Activated T-helper 17 cell treated with anti-CD3 and anti-CD28 coated beads, Interleukin-2, amount 50 U/mL, for 72 hours (primary cell): ENCODE results near the gene MPST. TPM values are rescaled to one million over a fixed set of nuclear protein-coding genes. Genes with fewer than 3 reads are reported as not detected.

Experiments used
- ATAC-seq: fragments of 150-1000 bp; cut with Tn5 transposase; replicated peaks from 2 replicates; pipeline ENCODE4 v1.10.0; 2021; ENCODE audit warnings: mild to moderate bottlenecking, moderate library complexity
- H3K27ac Mint-ChIP-seq: one replicate; pipeline ENCODE4 v1.8.0; 2022; ENCODE audit warnings: mixed read lengths
- H3K27me3 Mint-ChIP-seq: one replicate; pipeline ENCODE4 v1.8.0; 2022; ENCODE audit warnings: mixed read lengths
- H3K36me3 Mint-ChIP-seq: one replicate; pipeline ENCODE4 v1.8.0; 2022; ENCODE audit warnings: low read depth, mild to moderate bottlenecking, mixed read lengths
- H3K4me1 Mint-ChIP-seq: one replicate; pipeline ENCODE4 v1.8.0; 2022; ENCODE audit warnings: mixed read lengths
- H3K4me3 Mint-ChIP-seq: one replicate; pipeline ENCODE4 v1.8.0; 2022; ENCODE audit warnings: mild to moderate bottlenecking, mixed read lengths
- H3K9me3 Mint-ChIP-seq: one replicate; pipeline ENCODE4 v1.8.0; 2022; ENCODE audit warnings: mixed read lengths
- total RNA-seq, 2 donors: library from RNA; stranded (reverse); gene quantifications; one replicate each; pipeline ENCODE4 v1.2.3, GENCODE V29; 2022

The MPST gene
- total RNA-seq, 2 donors from 2014 or later: 22.7 to 41.6 TPM

DNA sequence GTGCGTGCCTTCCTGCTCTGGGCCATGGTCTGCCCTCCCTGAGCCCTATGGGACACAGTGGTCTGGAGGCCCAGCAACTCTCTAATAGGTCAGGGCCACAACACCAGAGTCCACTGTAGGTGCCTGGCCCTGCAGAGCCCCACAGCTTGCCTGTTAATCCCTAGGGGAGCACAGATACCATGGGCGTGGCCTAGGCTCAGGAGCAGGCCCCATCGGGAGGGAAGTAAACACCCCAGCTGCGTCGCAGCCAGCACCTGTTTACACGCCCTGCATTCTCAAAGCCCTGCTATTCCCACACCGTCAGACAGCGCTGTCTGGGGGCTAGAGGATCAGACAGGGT is 34.5 kb downstream of the MPST start:
- no peak for ATAC-seq
- Mint-ChIP-seq H3K36me3 (peaks cover 43% of the 10 kb centered on the region), H3K4me3 (no peak overlapping the region), H3K4me1 (no peaks in the 10 kb centered on the region), H3K27ac (no peak overlapping the region), H3K9me3 (no peaks in the 10 kb centered on the region), H3K27me3 (no peaks in the 10 kb centered on the region)

DNA sequence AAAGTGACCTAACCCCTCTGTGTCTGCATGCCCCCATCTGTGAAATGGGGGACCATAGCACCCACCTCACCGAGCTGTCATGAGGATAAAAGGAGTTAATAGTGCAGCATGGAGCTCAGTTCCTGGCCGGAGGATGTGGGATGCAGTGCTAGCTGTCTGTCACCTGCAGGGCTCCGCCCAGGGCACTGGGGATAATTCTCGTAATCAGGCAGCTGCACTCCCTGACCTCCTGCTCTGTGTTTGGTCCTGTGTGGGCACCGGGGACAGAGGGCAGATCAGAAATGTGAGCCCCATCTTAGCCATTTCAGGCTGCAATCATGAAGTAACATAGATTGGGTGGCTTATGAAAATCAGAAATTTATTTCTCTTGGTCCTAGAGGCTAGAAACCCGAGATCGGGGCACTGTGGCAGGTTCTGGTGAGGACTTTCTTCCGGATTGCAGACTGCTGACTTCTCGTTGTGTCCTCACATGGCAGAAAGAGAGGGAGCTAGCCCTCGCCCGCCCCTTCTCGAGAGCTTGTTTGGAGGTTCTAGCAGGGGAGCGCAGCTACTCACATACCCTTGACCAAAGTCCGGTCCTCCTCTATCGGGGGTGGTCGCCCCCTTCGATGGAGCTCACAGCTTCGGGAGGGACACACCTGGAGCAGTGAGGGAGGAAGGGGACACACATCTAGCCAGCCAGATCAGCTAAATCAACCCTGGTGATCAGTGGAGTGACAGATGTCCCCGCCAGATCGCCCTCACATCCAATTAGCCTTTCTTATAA is 35.2 kb downstream of the MPST start:
- H3K9me3 Mint-ChIP-seq: no peaks in the 10 kb centered on the region
- H3K36me3 Mint-ChIP-seq: peaks cover 50% of the 10 kb centered on the region
- H3K4me1 Mint-ChIP-seq: no peaks in the 10 kb centered on the region
- no peaks in the 10 kb centered on the region for H3K27me3 Mint-ChIP-seq
- no peak for ATAC-seq
- H3K27ac Mint-ChIP-seq: no peak overlapping the region
- no peak overlapping the region for H3K4me3 Mint-ChIP-seq

DNA sequence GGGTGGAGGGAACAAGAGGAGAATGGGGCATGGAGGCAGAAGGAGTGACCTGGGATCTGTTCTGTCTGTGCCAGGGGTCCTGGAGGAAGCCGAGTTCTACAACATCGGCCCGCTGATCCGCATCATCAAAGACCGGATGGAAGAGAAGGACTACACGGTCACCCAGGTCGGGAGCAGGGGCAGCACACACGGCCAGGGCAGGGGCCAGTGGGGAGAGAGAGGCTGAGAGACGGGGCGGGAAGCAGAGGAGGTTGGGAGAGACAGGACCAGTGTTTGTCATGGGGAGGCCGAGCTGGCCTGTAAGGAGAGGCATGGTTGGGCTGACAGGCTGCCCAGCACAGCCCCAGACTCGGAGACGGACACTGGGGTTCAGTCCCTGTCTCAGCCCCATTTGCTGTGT is 36.7 kb downstream of the MPST start:
- Mint-ChIP-seq H3K27me3 (no peaks in the 10 kb centered on the region), H3K4me3 (no peak overlapping the region), H3K9me3 (no peaks in the 10 kb centered on the region), H3K36me3 (peaks cover 65% of the 10 kb centered on the region), H3K4me1 (peaks cover 8% of the 10 kb centered on the region), H3K27ac (no peak overlapping the region)
- ATAC-seq: no peak

DNA sequence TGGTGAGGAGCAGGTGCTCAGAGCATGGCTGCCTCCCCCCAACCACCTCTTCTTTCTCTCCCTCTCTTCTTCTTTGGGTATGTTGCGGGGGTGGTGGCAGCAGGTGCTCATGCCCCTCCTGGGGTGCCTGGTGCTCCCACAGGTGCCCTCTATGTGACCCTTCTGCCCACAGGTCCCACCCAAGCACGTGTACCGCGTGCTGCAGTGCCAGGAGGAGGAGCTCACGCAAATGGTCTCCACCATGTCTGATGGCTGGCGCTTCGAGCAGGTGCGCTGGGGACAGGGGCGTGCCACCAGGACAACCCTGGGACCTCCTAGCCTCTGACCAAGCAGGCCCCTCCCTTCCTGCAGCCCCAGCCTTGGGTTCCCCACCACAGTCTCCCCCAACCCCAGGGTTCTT is 37.7 kb downstream of the MPST start:
- no peak overlapping the region for H3K4me3 Mint-ChIP-seq
- H3K4me1 Mint-ChIP-seq: peaks cover 16% of the 10 kb centered on the region
- H3K36me3 Mint-ChIP-seq: peaks cover 75% of the 10 kb centered on the region
- H3K27me3 Mint-ChIP-seq: no peaks in the 10 kb centered on the region
- peak overlapping the region; percentile 41 for H3K27ac Mint-ChIP-seq
- ATAC-seq: no peak
- H3K9me3 Mint-ChIP-seq: no peaks in the 10 kb centered on the region

DNA sequence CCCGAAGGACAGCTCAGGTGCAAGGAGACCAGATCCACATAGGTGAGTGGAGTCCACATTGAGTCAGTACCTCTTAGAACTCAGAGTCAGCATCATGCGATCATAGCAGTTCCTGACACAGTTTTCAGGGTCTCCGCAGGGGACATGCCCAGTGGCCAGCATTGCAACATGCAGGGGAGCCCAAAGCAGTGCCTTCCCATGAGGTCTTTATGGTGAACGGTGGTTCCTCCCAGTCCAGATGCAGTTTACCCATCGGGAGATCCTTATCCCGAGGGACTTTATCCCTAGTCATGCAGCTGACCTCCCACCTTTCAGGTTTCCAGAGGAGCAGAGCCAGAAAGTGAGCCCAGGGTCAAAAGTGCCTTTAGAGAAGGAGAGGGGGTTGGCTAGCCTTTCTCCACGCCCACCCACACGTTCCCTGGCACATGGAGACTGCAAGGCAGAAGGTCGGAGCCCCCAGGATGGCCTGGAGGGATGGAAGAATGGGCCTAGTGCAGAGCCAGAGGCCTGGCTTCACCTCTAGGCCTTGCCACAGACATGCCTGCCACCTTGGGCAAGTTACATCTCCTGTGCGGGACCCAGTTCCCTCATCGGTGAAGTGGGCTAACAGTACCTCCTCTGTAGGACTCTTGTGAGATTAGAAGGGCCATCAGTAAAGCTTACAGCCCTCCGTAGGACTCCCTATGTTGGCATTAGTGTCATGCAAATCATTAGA is 38.4 kb downstream of the MPST start:
- H3K36me3 Mint-ChIP-seq: peaks cover 81% of the 10 kb centered on the region
- H3K4me1 Mint-ChIP-seq: peaks cover 21% of the 10 kb centered on the region
- H3K4me3 Mint-ChIP-seq: no peak overlapping the region
- no peak for ATAC-seq
- H3K9me3 Mint-ChIP-seq: no peaks in the 10 kb centered on the region
- no peak overlapping the region for H3K27ac Mint-ChIP-seq
- no peaks in the 10 kb centered on the region for H3K27me3 Mint-ChIP-seq

DNA sequence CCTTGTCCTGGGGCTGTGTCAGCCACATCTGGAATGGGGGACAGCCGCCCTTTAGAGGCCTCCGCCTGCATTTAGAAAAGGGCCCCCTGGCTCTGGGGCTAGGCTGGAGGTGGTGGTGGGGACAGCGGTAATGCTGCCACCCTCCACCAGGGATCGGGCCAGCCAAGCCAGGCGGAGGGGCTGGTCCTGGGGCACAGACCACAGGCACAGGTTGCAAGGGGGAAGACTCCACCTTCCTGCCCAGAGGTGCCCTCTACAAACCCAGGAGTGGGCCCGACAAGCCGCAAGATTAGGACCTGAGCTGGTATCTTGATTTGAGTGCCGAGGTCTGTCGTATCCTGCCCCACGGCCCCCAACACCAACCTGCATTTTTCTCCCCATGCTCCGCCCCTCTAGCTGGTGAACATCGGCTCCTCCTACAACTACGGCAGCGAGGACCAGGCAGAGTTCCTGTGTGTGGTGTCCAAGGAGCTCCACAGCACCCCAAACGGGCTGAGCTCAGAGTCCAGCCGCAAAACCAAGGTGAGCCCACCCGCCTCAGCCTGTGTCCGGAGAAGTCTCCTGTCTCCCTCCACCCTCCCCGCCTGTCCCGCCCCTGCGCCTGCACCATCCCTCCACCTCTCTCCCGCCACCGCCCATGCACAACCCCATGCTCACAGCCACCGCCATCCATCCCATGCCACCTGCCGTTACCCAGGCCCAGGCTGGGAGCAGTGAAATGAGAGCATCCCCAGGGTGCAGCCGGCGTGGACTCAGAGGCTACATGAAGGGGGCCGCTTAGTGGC is 39.6 kb downstream of the MPST start:
- H3K27ac Mint-ChIP-seq: no peak overlapping the region
- no peaks in the 10 kb centered on the region for H3K9me3 Mint-ChIP-seq
- H3K36me3 Mint-ChIP-seq: peaks cover 85% of the 10 kb centered on the region
- ATAC-seq: no peak
- peaks cover 27% of the 10 kb centered on the region for H3K4me1 Mint-ChIP-seq
- H3K4me3 Mint-ChIP-seq: peak overlapping the region; percentile 80
- H3K27me3 Mint-ChIP-seq: no peaks in the 10 kb centered on the region

DNA sequence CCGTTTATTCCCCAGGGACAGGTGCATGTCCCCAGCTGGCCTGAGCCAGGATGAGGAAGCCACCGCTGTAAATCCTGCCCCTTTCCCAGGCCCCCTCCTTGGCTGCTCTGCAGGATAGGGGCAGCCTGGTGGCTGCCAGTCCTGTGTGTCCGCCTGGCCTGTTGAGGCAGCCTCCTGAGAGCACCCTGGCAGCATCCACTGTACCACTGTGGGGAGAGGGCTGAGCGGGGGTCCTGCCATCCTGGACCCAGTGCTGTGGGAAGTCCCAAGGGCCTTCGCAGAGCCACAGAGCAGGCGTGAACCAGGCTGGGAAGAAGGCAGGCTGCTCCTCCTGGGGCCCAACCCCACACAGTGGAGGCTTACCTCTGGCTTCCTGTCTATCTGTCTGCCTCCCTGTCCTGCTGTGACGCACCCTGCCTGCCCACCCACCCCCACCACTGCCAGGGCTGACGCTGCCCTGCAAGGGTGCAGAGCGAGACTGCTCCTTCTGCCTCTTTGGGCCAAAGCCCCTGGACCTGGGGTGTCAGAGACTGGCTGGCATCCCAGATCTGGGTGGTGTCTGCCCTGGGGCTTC is 40.4 kb downstream of the MPST start:
- Mint-ChIP-seq H3K4me1 (peaks cover 35% of the 10 kb centered on the region), H3K36me3 (peaks cover 92% of the 10 kb centered on the region), H3K9me3 (no peaks in the 10 kb centered on the region), H3K4me3 (peak overlapping the region; percentile 80), H3K27me3 (no peaks in the 10 kb centered on the region), H3K27ac (peak overlapping the region; percentile 93)
- ATAC-seq: peak; percentile 18

DNA sequence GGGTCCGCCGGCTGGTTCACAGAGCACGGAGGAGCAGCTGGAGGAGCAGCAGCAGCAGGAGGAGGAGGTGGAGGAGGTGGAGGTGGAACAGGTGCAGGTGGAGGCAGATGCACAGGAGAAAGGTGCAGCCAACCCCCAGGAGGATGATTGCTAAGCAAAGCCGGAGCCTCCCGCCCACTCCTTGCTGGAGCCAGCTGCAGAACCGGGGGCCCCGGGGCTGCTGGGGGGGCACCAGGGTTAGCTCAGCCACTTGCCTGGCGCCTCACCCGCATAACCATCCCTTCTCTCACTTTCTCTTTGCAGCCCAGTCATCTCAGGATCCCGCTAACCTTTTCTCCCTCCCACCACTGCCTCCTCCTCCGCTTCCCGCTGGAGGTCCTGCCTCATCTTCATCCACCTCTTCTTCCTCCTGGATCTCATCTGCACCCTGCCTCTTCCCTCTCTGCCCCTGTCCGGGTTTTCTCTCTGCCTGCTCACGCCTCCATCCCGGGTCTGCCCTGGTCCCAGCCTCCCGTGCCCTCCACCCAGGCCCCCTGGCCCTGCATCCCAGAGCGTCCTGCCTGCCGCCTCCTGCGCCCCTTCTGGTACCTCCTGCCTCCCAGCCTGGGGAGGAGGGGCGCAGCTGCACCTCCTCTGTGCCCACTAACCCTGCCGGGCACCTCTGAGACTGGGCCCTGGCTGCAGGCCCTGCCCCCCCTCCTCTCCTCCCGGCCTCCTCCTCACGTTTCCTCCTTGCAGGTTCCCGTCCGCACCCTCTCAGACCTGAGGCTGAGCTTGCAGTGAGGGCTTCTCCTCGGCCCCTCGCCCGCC is 41.5 kb downstream of the MPST start:
- H3K36me3 Mint-ChIP-seq: peaks cover 92% of the 10 kb centered on the region
- peak overlapping the region; percentile 80 for H3K4me3 Mint-ChIP-seq
- ATAC-seq: peak; percentile 65

DNA sequence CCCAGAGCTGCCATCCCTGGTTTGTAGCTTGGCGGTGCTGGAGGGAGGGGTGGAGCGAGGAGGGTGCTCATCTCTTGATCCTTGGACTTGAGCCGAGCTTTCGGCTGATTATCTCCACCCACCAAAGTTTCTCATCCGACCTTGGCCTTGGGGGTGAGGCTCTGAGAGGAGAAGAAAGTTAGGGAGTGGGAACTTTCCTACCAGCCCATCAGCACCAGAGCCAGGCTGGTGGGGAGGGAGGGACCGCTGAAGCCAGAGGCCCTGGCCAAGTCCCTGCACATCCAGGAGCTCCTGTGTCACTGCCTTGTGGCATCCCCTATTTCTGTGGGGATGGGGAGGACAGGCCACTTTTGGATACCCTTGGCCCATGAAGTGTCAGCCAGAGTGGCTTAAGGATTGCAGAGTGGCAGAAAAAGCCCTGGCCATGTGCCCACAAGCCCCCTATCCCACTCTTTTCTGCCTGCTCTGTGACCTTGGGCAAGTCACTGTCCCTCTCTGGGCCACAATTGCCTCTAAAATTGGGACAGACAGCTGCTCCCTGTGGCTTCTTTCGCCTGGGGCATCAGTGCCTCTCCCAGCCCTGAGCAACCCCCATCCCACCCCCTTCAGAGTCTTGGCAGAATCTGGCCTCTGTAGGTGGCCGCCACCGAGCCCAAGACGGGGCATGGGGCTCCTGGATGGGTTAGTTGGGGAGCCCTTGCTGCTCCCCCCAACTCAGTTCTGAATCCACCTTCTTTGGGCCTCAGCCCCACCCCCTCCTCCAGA is 42.3 kb downstream of the MPST start:
- peak overlapping the region; percentile 80 for H3K4me3 Mint-ChIP-seq
- H3K9me3 Mint-ChIP-seq: no peaks in the 10 kb centered on the region
- ATAC-seq: no peak
- peak overlapping the region; percentile 93 for H3K27ac Mint-ChIP-seq
- H3K36me3 Mint-ChIP-seq: peaks cover 92% of the 10 kb centered on the region
- peaks cover 41% of the 10 kb centered on the region for H3K4me1 Mint-ChIP-seq
- H3K27me3 Mint-ChIP-seq: no peaks in the 10 kb centered on the region

More for the DNA sequence above, 41.5 kb downstream of the MPST start:
- Mint-ChIP-seq H3K27me3 (no peaks in the 10 kb centered on the region), H3K27ac (peak overlapping the region; percentile 93), H3K9me3 (no peaks in the 10 kb centered on the region), H3K4me1 (peaks cover 35% of the 10 kb centered on the region)

DNA sequence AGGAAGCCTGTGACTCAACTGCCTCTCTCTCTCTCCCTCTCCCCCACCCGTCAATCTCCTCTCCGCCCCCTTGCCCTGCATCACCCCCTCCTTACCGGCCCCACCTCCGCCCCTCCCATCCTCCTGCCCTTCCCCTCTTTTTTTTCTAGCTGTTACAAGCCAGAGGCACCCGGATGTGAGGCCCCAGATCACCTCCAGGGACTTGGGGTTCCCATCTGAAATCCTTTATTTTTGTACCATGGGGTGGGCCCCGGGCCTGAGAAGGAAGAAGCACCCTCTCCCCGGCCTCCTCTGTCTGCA is 42.8 kb downstream of the MPST start:
- peak; percentile 13 for ATAC-seq

DNA sequence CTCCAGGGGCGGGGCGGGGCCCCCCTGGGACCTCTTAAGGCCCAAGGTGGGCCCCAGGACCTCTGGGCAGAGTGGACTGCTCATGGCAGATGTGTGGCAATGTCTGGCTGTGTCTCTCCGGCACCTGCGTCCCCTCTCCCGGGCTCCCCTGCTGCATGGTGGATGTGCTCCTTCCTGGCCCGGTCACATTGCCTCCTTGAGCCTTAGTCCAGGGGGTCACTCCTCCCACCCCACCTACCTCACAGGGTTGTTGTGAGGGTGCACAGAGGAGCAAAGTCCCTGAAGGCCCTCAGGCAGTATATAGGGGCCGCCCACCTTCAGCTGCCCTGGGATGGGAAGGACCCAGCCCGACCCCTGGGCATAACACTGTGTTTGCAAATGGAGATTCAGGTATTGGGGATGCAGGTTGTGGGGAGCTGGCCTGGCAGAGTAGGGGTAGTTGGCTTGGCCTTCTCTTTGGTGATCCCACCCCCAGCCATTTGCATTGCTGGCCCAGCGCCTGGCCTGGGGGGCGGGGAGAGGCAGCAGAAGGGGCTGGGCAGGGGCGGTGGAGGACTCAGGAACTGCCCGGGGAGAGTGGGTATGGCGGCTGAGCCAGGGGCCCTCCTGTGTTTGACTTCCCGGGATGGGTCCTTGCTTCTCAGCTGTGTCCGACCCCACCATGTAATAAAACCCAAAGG is 43.3 kb downstream of the MPST start:
- Mint-ChIP-seq H3K27ac (peak overlapping the region; percentile 93), H3K4me3 (peak overlapping the region; percentile 80), H3K36me3 (peaks cover 92% of the 10 kb centered on the region), H3K27me3 (no peaks in the 10 kb centered on the region), H3K9me3 (no peaks in the 10 kb centered on the region), H3K4me1 (peaks cover 42% of the 10 kb centered on the region)
- peak; percentile 7 for ATAC-seq

More for the DNA sequence above, 42.8 kb downstream of the MPST start:
- Mint-ChIP-seq H3K4me3 (peak overlapping the region; percentile 80), H3K27me3 (no peaks in the 10 kb centered on the region), H3K27ac (peak overlapping the region; percentile 93), H3K4me1 (peaks cover 42% of the 10 kb centered on the region), H3K36me3 (peaks cover 92% of the 10 kb centered on the region), H3K9me3 (no peaks in the 10 kb centered on the region)

DNA sequence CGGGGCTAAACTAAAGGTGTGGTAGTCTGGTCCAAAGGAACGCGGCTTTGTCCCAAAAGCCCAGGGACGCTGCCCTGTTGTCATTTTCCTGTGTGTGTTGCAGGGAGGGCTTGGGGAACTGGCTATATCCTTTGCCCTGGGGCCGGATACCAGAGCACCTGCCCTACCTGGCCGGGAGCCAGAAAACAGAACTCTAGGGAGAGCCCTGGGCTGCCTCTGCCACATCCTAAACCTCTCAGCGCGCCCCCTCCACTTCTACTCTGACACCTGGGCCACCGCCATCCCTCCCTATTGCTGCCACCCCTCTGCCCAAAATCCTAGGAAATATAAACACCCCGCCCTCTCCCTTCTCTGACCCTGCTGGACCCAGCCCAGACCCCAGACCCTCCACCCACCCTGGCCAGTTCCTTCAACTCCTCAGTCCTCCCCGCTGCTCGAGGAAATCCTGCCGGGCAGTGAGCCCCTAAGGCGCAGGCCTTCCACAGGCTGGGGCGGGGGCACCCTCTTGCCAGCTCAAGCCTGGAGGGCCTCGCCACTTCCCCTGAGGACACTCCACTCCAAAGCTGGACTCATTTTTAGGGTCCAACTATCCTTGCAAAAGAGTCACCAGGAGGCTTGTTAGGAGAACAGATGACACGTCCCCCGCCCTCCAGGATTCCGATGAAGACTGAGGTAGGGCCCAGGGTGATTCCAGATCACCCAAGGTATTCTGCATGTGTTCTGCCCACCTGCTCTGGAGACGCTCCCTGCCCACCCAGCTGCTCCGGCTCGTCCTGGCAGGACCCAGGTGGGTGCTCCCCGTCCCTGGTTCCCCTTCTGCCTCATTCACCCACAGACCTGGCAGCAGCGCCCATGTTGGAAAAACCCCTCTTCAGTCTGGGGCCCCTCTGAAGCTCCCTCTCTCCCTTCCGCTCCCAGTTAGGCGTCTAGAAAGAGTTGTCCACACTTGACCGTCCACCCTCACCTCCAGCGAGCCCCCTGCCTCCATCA is 44.2 kb downstream of the MPST start:
- Mint-ChIP-seq H3K4me3 (peak overlapping the region; percentile 80), H3K9me3 (no peaks in the 10 kb centered on the region), H3K27ac (peak overlapping the region; percentile 93), H3K36me3 (peaks cover 97% of the 10 kb centered on the region), H3K4me1 (peaks cover 42% of the 10 kb centered on the region), H3K27me3 (no peaks in the 10 kb centered on the region)
- peak; percentile 20 for ATAC-seq
